Measurements from ENCODE around the gene IRGQ. TPM values are rescaled to one million over a fixed set of nuclear protein-coding genes. Genes with fewer than 3 reads are reported as not detected.

The IRGQ gene
- total and polyA plus RNA-seq, 2 experiments from 2014 or later, result 8.4 to 49.6 TPM

- Histone ChIP-seq H3K4me1 (ENCODE audit: insufficient read depth) (no peaks in the 10 kb centered on the region), H3K4me3 (no peak overlapping the region), H3K4me2 (no peak overlapping the region), H3K9me2 (ENCODE audit: insufficient read depth) (no peaks in the 10 kb centered on the region), H3K36me3 (ENCODE audit: insufficient read depth) (peaks cover 5% of the 10 kb centered on the region), H3F3A (replicated peaks; ENCODE audit: low read depth) (no peaks in the 10 kb centered on the region), H4K20me1 (replicated peaks; ENCODE audit: insufficient read depth) (no peaks in the 10 kb centered on the region), H2AFZ (no peak overlapping the region), H3K27me3 (ENCODE audit: insufficient read depth) (no peaks in the 10 kb centered on the region), H3K27ac (ENCODE audit: low read depth) (no peak overlapping the region), H3K79me2 (replicated peaks; ENCODE audit: insufficient read depth) (no peaks in the 10 kb centered on the region)
- DNase-seq (ENCODE audit: low spot score) (no peak), ATAC-seq (no peak)
- no peak for TF ChIP-seq EZH2phosphoT487 (IDR thresholded peaks at IDR 0.05; ENCODE audit: unreplicated experiment)
- TF ChIP-seq CREB1 (CRISPR knock-in tag; IDR thresholded peaks at IDR 0.05; ENCODE audit: low read depth), result no peak
- no peak for TF ChIP-seq CTCF (conservative IDR thresholded peaks at IDR 0.05; ENCODE audit: low read depth in 2 of 2)
- TF ChIP-seq ZNF462 (CRISPR knock-in tag; IDR thresholded peaks at IDR 0.05), result no peak
- TF ChIP-seq ZNF331 (CRISPR knock-in tag; IDR thresholded peaks at IDR 0.05; ENCODE audit: low read depth), result no peak
- no peak for TF ChIP-seq POLR2AphosphoS5 (IDR thresholded peaks at IDR 0.05; ENCODE audit: low read depth)
- TF ChIP-seq EZH2 (IDR thresholded peaks at IDR 0.05; ENCODE audit: low read depth, unreplicated experiment), result no peak
- TF ChIP-seq ZNF114 (CRISPR knock-in tag; IDR thresholded peaks at IDR 0.05), result no peak
- TF ChIP-seq REST (IDR thresholded peaks at IDR 0.05; ENCODE audit: unreplicated experiment), result no peak
- no peak for TF ChIP-seq STAT1 (IDR thresholded peaks at IDR 0.05; ENCODE audit: unreplicated experiment)
- TF ChIP-seq JUNB (IDR thresholded peaks at IDR 0.05; ENCODE audit: unreplicated experiment), result no peak
- TF ChIP-seq NANOG (IDR thresholded peaks at IDR 0.05; ENCODE audit: borderline replicate concordance), result no peak
- TF ChIP-seq ETS1 (IDR thresholded peaks at IDR 0.05), result no peak
- Mint-ChIP-seq H3K36me3 (ENCODE audit: low read depth) (peaks cover 70% of the 10 kb centered on the region), H3K4me1 (no peaks in the 10 kb centered on the region), H3K9me3 (peaks cover 15% of the 10 kb centered on the region), H3K27ac (no peak overlapping the region), H3K4me3 (no peak overlapping the region), H3K27me3 (ENCODE audit: insufficient read depth, low read depth, poor library complexity) (peaks cover 1% of the 10 kb centered on the region)
Measured at GRCh38 chr19:43544077-43544476, 51.9 kb downstream of the IRGQ start.
